Ishikawa (cell line): ENCODE measurements around the gene KTN1.

Experiments
- CEBPB ChIP-seq: IDR thresholded peaks from 2 replicates; pipeline ENCODE4 v1.6.1; 2012
- CREB1 ChIP-seq: IDR thresholded peaks from 2 replicates; pipeline ENCODE4 v1.6.1; 2012; ENCODE audit warnings: low read depth
- EGR1 ChIP-seq: IDR thresholded peaks from 2 replicates; pipeline ENCODE4 v1.6.1; 2012
- EP300 ChIP-seq: IDR thresholded peaks from 2 replicates; pipeline ENCODE4 v1.6.1; 2012; ENCODE audit warnings: borderline replicate concordance
- FOXM1 ChIP-seq: IDR thresholded peaks from 2 replicates; pipeline ENCODE4 v1.6.1; 2012; ENCODE audit warnings: low read depth, borderline replicate concordance
- MAX ChIP-seq: IDR thresholded peaks from 2 replicates; pipeline ENCODE4 v1.6.1; 2012
- NFIC ChIP-seq: IDR thresholded peaks from 2 replicates; pipeline ENCODE4 v1.6.1; 2012
- RAD21 ChIP-seq: IDR thresholded peaks from 2 replicates; pipeline ENCODE4 v1.6.1; 2012; ENCODE audit warnings: low read depth
- REST ChIP-seq: IDR thresholded peaks from 2 replicates; pipeline ENCODE4 v1.6.1; 2012; ENCODE audit warnings: low read depth, mild to moderate bottlenecking
- TAF1 ChIP-seq: IDR thresholded peaks from 2 replicates; pipeline ENCODE4 v1.6.1; 2012; ENCODE audit warnings: low read depth, mild to moderate bottlenecking
- TCF12 ChIP-seq: IDR thresholded peaks from 2 replicates; pipeline ENCODE4 v1.6.1; 2012; ENCODE audit warnings: low read depth
- TEAD4 ChIP-seq: IDR thresholded peaks from 2 replicates; pipeline ENCODE4 v1.6.1; 2012
- USF1 ChIP-seq: IDR thresholded peaks from 2 replicates; pipeline ENCODE4 v1.6.1; 2012
- YY1 ChIP-seq: IDR thresholded peaks from 2 replicates; pipeline ENCODE4 v1.6.1; 2012; ENCODE audit warnings: low read depth
- ZBTB7A ChIP-seq: IDR thresholded peaks from 2 replicates; pipeline ENCODE4 v1.6.1; 2012; ENCODE audit warnings: low read depth

The KTN1 gene

DNA sequence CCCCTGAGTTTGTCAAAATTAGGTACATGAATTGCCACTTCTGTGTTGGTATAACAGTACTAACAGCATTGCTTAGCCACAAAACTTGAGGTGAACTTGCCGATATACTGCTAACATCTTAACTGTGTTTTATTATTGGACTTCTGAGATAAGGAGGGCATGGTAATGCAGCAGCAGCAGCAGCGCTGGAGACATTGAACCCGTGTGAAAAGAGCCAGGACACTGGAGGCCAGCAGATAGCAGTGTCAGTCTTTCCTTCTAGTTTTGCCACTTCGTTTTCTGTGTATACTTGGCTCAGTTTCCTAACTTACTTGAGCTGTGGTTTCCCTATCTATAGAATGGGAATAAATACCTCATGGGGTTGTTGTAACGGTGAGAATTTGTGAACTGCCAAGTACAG, 82.7 kb downstream of the KTN1 start:
- no peak for TF ChIP-seq USF1
- no peak for TF ChIP-seq TCF12
- TF ChIP-seq NFIC = no peak
- TF ChIP-seq TAF1 = no peak
- TF ChIP-seq EGR1 = no peak
- no peak for TF ChIP-seq MAX
- TF ChIP-seq ZBTB7A = no peak
- no peak for TF ChIP-seq CEBPB
- no peak for TF ChIP-seq REST

- TF ChIP-seq TAF1 = no peak
- no peak for TF ChIP-seq REST
- no peak for TF ChIP-seq TCF12
- TF ChIP-seq YY1 = no peak
- TF ChIP-seq FOXM1 = no peak
- TF ChIP-seq USF1 = no peak
- no peak for TF ChIP-seq EP300
- TF ChIP-seq MAX = no peak
- TF ChIP-seq TEAD4 = no peak
- TF ChIP-seq CEBPB = no peak
- TF ChIP-seq RAD21 = no peak
- TF ChIP-seq ZBTB7A = no peak
- no peak for TF ChIP-seq EGR1
- TF ChIP-seq CREB1 = no peak
Observed at GRCh38 chr14:55665067-55665675, 85.2 kb downstream of the KTN1 start.

DNA sequence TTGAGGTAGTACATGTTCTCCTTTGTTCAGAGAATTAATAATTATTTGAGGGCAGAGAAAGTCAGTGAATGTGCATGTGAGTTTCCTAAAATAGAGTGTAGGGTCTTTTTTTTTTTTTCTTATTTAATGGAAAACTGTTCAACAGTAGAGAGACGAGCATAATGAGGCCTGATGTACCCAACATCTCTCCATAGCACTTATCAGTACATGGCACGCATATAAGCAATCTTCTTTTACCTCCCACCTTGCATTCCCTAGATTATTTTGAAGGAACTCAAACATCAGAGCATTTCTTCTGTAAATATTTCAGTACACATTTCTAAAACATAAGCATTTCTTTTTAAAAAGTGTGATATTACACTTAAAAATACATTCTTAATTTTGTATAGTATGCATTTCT, 87.8 kb downstream of the KTN1 start:
- TF ChIP-seq MAX (no peak), TAF1 (no peak), EGR1 (no peak), YY1 (no peak), CREB1 (no peak), TEAD4 (no peak), ZBTB7A (no peak), FOXM1 (no peak), CEBPB (no peak), NFIC (no peak), USF1 (no peak), EP300 (no peak), TCF12 (no peak), RAD21 (no peak), REST (no peak)

DNA sequence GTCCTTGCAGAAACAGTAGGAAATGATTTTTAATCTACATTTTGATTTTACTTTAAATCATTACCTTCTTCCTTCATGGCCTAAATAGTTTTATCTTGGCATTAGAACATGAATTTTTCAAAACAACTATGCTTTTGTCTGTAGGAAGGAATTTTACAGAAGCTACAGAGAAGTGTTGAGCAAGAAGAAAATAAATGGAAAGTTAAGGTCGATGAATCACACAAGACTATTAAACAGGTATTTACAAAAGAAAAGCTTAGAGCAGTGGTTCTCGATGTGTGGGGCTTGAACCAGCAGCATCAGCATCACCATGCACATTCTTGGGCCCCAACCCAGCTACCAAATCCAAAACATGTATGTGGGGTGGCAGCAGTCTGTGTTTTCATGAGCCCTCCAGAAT, 91.6 kb downstream of the KTN1 start:
- no peak for TF ChIP-seq TCF12
- no peak for TF ChIP-seq TEAD4
- no peak for TF ChIP-seq RAD21
- TF ChIP-seq FOXM1 = no peak
- no peak for TF ChIP-seq USF1
- no peak for TF ChIP-seq CEBPB
- TF ChIP-seq CREB1 = no peak
- TF ChIP-seq NFIC = no peak
- TF ChIP-seq MAX = no peak
- no peak for TF ChIP-seq ZBTB7A
- TF ChIP-seq YY1 = no peak
